Large intestine (tissue), 3 donors: ENCODE measurements around the gene ATP13A4. TPM values are rescaled to one million over a fixed set of nuclear protein-coding genes. Genes with fewer than 3 reads are reported as not detected.
"Not testable (repeated sequence)": the region's sequence is repeated elsewhere in the genome, so short reads cannot be mapped to it uniquely, and the experiment has no call there.

Experiments used
- DNase-seq, 2 donors: peaks; one replicate each; pipeline versions ENCODE4 v3.0.0 to v3.0.0-alpha.2; 2013
- H3K27ac ChIP-seq: one replicate; pipeline ENCODE4 v1.5.1; 2013; ENCODE audit warnings: low read length
- H3K27me3 ChIP-seq: 2 replicates; pipeline ENCODE4 v1.6.1; 2013; ENCODE audit warnings: low read length; ENCODE audit not compliant: control insufficient read depth, insufficient read depth
- H3K36me3 ChIP-seq: 2 replicates; pipeline ENCODE4 v1.6.1; 2013; ENCODE audit warnings: low read length; ENCODE audit not compliant: control insufficient read depth, insufficient read depth
- H3K4me1 ChIP-seq: one replicate; pipeline ENCODE4 v1.6.1; 2013; ENCODE audit warnings: low read length; ENCODE audit not compliant: control insufficient read depth, insufficient read depth
- H3K4me3 ChIP-seq: one replicate; pipeline ENCODE4 v1.5.1; 2013; ENCODE audit warnings: low read length
- H3K9me3 ChIP-seq: one replicate; pipeline ENCODE4 v1.6.1; 2013; ENCODE audit warnings: mild to moderate bottlenecking, low read depth, low read length, moderate library complexity; ENCODE audit not compliant: control insufficient read depth
- WGBS: methylation state at CpG from one replicate; pipeline ENCODE4 v1.1.5; 2013; ENCODE audit warnings: low lambda C conversion rate; ENCODE audit not compliant: insufficient coverage; 5-methylcytosine and 5-hydroxymethylcytosine counted together
- polyA plus RNA-seq: library from polyadenylated mRNA; unstranded; fragments of 120-200 nt; gene quantifications from one replicate; pipeline ENCODE4 v1.2.1, GENCODE V29; 2013

The ATP13A4 gene
- polyA plus RNA-seq, 1 donor, result 15.6 TPM

GRCh38 chr3:193560091-193560490 lies 5.4 kb upstream of the ATP13A4 start:
- WGBS, result 100% methylated on average over 1 of the region's 4 CpGs
- no peaks in the 10 kb centered on the region for H3K27me3 ChIP-seq
- no peak overlapping the region for H3K27ac ChIP-seq
- no peak for DNase-seq
- no peaks in the 10 kb centered on the region for H3K9me3 ChIP-seq
- no peaks in the 10 kb centered on the region for H3K36me3 ChIP-seq
- H3K4me3 ChIP-seq, result no peak overlapping the region
- peaks cover 5% of the 10 kb centered on the region for H3K4me1 ChIP-seq

DNA sequence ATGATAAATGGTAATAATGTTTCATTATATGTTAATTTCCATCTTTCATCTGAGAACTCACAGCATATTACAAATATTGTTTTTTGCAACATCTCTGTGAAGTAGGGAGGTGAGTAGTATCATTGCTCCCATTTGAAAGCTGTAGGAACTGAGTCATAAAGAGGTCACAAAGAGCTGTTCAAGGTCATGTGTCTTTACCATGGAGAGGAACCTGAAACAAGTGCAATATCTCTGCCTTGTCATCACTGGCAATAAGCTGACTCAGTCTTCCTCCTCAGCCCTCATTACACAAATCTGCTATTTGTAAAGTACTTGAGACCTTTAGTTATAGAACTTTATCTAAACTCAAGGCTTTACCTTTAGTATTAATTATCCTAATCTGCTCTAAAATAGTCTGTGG lies 4.4 kb upstream of the ATP13A4 start:
- DNase-seq, result no peak
- peaks cover 5% of the 10 kb centered on the region for H3K4me1 ChIP-seq
- no peak overlapping the region for H3K4me3 ChIP-seq
- no peaks in the 10 kb centered on the region for H3K27me3 ChIP-seq
- no peaks in the 10 kb centered on the region for H3K36me3 ChIP-seq
- H3K9me3 ChIP-seq, result no peaks in the 10 kb centered on the region
- H3K27ac ChIP-seq, result no peak overlapping the region

DNA sequence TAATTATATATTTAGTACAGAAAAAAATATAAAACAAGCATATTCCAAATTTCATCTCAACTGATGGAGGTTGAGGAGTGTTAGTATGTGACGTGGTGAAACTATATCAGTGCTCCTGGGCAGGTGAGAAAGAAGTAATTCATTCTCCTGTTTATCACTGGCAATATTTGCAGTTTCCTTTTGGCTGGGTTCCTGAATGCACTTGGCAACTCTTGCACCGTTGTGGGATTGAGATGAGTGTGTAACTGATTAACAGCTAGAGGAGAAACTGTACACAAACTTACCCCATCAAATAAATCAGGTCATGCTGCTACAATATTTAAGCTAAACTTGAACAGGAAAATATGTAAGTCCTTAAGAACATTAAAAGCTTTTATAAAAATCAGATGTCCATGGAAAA lies 2.1 kb upstream of the ATP13A4 start:
- Histone ChIP-seq H3K4me1 (peaks cover 5% of the 10 kb centered on the region), H3K9me3 (no peaks in the 10 kb centered on the region), H3K36me3 (no peaks in the 10 kb centered on the region), H3K4me3 (no peak overlapping the region), H3K27me3 (no peaks in the 10 kb centered on the region), H3K27ac (no peak overlapping the region)
- WGBS, result no CpG with 5 or more reads among the region's 2 CpGs
- DNase-seq, result peak in 1 of 2 donors; percentile 48

DNA sequence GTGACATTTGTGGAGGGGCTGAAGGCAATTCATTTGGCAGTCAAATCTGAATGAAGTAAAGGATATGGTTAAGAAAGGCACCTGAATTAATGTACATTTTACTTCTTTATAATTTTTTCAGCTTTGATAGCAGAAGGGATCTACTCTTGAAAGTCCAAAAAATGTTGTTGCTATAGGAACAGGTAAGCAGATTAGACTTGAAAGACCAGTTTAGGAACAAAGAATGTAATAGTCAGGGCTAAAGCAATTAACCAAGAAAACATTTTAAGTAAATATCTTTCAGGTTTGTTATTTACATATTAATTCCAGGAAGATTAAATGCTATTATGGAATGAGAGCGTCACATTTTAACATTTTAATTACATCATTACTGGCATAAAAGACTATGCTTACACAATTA lies 1.1 kb downstream of the ATP13A4 start:
- H3K27ac ChIP-seq, result no peak overlapping the region
- DNase-seq, result no peak
- H3K4me3 ChIP-seq, result peak overlapping the region; percentile 48

GRCh38 chr3:193552923-193553322 lies 1.8 kb downstream of the ATP13A4 start:
- Histone ChIP-seq H3K4me1 (peaks cover 5% of the 10 kb centered on the region), H3K36me3 (no peaks in the 10 kb centered on the region), H3K4me3 (no peak overlapping the region), H3K27ac (no peak overlapping the region), H3K9me3 (no peaks in the 10 kb centered on the region), H3K27me3 (no peaks in the 10 kb centered on the region)
- no peak for DNase-seq
- WGBS, result no CpG with 5 or more reads among the region's 1 CpG

More for the DNA sequence above, 1.1 kb downstream of the ATP13A4 start:
- no peaks in the 10 kb centered on the region for H3K27me3 ChIP-seq
- WGBS, result no CpG with 5 or more reads among the region's 1 CpG
- no peaks in the 10 kb centered on the region for H3K36me3 ChIP-seq
- H3K4me1 ChIP-seq, result peaks cover 5% of the 10 kb centered on the region
- H3K9me3 ChIP-seq, result no peaks in the 10 kb centered on the region

DNA sequence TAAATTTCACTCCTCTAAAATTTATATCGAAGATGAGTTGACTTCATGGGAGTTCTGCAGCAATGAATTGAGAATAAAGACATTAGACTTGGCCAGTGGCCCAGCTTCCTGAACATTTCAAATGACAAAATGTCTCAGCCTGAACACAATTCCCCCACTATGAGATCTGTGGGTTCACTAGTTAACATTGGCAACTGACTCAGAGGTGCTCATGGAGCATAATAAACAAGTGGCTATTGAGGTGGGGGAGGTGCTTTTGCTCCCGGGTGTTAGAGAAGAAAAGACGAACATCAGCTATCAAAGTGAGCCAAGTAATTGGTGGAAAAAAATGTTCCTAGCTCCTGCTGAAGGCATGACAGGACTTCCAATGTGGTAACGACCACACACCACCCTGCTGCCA lies 6.3 kb downstream of the ATP13A4 start:
- H3K4me1 ChIP-seq, result no peaks in the 10 kb centered on the region
- H3K36me3 ChIP-seq, result no peaks in the 10 kb centered on the region
- no peak overlapping the region for H3K4me3 ChIP-seq
- no peaks in the 10 kb centered on the region for H3K27me3 ChIP-seq
- no peak overlapping the region for H3K27ac ChIP-seq
- no peak for DNase-seq
- H3K9me3 ChIP-seq, result no peaks in the 10 kb centered on the region
- no CpG with 5 or more reads among the region's 4 CpGs for WGBS

DNA sequence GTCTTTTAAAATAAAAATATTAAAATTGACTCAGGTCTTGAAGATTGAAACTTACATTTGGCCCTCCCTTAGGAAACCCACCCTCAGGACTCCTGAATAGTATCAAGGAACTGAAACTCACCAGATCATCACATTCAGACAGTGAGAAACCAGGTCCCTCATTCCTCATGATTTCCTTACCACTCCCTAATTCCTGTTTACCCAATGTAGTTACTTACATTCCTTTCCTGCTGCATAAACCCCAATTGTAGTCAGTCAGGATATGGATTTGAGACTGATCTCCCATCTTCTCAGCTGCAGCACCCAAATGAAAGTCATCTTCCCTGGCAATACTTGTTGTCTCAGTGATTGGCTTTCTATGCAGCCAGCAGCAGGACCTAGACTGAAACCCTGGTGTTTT lies 8.6 kb downstream of the ATP13A4 start:
- Histone ChIP-seq H3K4me1 (no peaks in the 10 kb centered on the region), H3K4me3 (no peak overlapping the region), H3K9me3 (no peaks in the 10 kb centered on the region), H3K36me3 (no peaks in the 10 kb centered on the region), H3K27me3 (no peaks in the 10 kb centered on the region), H3K27ac (no peak overlapping the region)
- no peak for DNase-seq

DNA sequence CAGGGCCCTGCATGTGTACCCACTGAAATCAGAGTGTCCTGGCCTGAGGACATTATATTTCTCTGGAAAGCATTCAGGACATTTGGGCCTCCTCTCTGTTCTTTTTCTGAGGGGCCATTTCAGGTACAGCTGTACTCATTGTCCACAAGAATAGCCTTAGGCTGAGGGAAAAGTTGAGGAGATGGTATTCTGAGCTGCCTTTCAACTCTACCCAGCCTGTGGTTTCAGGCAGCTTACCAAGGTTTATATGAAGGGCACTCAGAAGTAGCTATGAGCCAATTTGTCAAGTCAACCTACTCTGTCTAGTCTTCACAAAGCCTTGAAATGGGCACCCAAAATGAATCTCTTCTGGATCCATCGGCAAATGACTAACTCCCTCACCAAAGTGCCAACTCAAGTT lies 9.4 kb downstream of the ATP13A4 start:
- Histone ChIP-seq H3K27ac (no peak overlapping the region), H3K4me3 (no peak overlapping the region), H3K9me3 (no peaks in the 10 kb centered on the region), H3K36me3 (no peaks in the 10 kb centered on the region), H3K4me1 (no peaks in the 10 kb centered on the region), H3K27me3 (no peaks in the 10 kb centered on the region)
- DNase-seq, result no peak
- WGBS, result no CpG with 5 or more reads among the region's 1 CpG

GRCh38 chr3:193544289-193544688 lies 10.4 kb downstream of the ATP13A4 start:
- Histone ChIP-seq H3K27me3 (no peaks in the 10 kb centered on the region), H3K4me3 (no peak overlapping the region), H3K36me3 (no peaks in the 10 kb centered on the region), H3K27ac (no peak overlapping the region), H3K9me3 (no peaks in the 10 kb centered on the region), H3K4me1 (no peaks in the 10 kb centered on the region)
- DNase-seq, result no peak
- no CpG with 5 or more reads among the region's 1 CpG for WGBS

DNA sequence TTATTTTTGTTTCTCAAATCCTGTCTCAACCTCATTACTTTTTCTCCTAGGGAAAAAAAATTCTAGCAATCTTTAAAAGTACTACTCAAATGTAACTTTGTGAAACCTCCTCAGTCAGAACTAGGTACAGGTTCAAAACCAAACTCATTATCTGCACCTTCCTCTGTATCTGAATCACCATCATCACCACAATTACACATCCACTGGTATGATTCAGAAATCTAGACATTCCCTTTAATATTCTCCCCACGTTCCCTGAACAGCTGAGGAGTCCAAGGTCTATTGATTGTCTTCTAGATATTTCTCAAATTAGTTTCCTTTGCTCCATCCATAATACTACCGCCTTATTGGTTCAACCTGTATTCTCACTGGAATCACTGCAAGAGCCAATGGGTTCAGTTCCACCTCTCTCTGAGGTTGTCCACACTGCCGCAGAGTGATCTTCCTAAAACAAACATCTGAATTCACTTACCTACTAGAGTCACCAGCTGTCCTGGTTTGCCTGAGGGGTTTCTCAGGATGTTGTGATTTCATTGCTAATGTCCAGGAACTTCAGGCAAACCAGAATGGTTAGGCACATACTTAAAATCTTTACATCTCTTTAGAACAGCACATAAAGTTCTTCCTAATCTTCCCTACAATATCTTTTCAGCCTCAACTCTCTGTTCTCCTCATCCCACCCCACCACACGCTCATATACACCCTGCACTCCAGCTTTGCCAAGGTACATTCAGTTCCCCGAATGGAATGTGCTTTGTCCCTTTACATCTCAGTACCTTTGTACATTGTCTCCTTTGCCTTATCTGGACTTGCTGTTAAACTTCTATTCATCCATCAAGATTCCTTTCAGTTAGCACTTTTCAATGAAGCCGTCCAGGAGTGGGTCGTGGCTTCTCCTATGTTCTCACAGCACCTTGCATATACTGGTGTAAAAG lies 24.2 kb downstream of the ATP13A4 start:
- WGBS, result no CpG with 5 or more reads among the region's 7 CpGs
- H3K27me3 ChIP-seq, result no peaks in the 10 kb centered on the region
- no peaks in the 10 kb centered on the region for H3K36me3 ChIP-seq
- DNase-seq, result peak; percentile 21 to 46
- no peak overlapping the region for H3K4me3 ChIP-seq
- H3K9me3 ChIP-seq, result no peaks in the 10 kb centered on the region
- no peaks in the 10 kb centered on the region for H3K4me1 ChIP-seq
- no peak overlapping the region for H3K27ac ChIP-seq

GRCh38 chr3:193526085-193526484 lies 28.6 kb downstream of the ATP13A4 start:
- not testable (repeated sequence) for H3K4me3 ChIP-seq, H3K4me1 ChIP-seq, DNase-seq, H3K9me3 ChIP-seq, H3K27ac ChIP-seq, H3K36me3 ChIP-seq, H3K27me3 ChIP-seq
- WGBS, result no CpG with 5 or more reads among the region's 2 CpGs
